Measurements from ENCODE around the gene CDK15.
"Not testable (repeated sequence)": the region's sequence is repeated elsewhere in the genome, so short reads cannot be mapped to it uniquely, and the experiment has no call there.

Gene CDK15

GRCh38 chr2:201806442-201807170 is at the start of gene CDK15:
CDK15 (plus strand) TSS chr2:201806537; CDS start chr2:201806665, 128 bp downstream.
- DNase-seq, result no peak

DNA sequence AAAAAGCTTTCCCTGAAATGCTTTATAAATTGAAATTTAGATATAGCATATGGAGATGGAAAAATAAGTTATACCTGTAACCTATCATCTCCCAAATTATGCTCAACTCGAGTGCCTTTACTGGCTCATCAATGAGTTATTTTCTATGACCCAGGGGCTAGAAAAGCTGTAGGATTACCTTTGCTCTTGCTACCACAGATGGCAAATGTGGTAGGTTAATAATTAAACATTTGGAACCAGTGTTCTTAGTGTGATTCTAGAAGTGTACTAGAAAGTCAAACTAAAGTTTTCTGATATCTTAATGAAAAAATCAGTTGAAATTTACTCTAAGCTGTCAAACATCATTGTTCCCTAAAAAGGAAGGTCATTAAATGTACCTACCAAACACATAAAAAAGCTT is 48.1 kb upstream of the CDK15 start:
- DNase-seq, result no peak

GRCh38 chr2:201758873-201759272 is 47.5 kb upstream of the CDK15 start:
- DNase-seq, result no peak

DNA sequence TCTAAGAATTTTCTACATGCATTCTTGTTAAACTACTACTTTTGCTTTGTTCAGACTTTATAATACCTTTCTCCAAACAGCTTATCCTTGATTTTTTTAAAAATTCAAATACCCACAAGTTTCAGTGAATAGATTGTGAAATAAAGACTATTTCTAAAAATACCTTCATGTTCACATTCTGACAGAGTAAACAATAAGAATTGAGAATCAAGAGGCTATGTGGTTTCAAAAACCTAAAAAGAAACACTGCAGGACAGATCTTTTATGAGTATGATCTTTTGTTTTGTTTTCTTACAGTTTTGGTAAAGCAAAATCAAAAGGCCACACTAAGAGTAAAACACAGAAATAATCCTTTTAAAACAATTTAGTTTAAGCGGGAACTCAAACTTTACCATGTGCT is 46.8 kb upstream of the CDK15 start:
- no peak for DNase-seq

DNA sequence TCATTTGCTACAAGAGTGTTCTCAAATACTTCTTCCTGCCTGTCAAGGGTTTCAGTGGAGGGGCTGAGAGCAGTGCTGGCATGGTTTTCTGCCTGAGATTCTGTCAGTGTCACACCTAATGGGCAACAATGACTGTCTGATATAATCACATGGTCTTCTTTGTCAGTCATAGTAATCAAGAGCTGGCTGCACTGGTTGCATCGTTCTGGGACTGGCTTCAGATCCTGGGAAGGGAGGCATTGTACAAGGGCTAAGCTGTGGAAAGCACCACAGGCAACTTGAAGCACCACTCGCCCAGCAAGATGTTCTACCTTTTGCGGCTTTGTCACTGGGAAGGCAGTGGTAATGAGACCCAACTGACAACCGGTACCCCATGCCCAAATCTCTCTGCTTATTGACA is 45.2 kb upstream of the CDK15 start:
- no peak for DNase-seq

DNA sequence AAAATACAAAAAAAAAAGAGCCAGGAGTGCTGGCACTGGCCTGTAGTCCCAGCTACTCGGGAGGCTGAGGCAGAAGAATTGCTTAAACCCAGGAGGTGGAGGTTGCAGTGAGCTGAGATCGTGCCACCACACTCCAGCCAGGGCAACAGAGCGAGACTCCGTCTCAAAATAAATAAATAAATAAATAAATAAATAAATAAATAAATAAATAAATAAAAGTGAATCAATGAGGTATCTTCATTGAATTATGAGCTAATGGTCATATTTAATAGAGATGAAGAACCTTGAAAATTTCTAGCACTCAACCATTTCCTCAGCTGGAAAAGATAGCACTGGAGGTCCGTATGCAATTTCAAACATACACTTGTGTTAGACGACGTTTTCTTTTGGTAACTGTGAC is 41.9 kb upstream of the CDK15 start:
- DNase-seq, result not testable (repeated sequence)

DNA sequence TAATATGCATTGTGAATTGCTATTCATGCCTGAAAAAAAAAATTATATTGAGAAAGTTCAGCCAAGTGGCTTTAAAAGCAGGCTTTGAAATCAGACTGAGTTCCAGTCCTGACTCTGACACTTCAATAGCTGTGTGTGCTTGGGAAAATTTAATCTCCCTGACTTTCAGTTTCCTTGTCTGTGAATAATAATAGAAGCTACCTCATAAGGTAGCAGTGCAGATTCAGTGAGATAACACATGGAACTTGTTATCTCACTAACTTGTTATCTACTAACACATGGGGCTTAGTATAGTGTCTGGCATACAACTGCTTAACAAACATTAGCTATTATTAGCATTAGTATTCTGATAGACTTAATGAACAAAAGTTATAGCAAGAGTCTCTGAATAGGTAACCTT is 40.5 kb upstream of the CDK15 start:
- DNase-seq, result no peak

GRCh38 chr2:201768918-201769317 is 37.4 kb upstream of the CDK15 start:
- DNase-seq, result no peak

GRCh38 chr2:201769666-201770373 is 36.5 kb upstream of the CDK15 start:
- DNase-seq, result peak; percentile 15

- no peak for DNase-seq
These were observed 32.3 kb upstream of the CDK15 start for GRCh38 chr2:201773990-201774389.

- no peak for DNase-seq
These were observed 31.8 kb upstream of the CDK15 start for GRCh38 chr2:201774546-201774945.

GRCh38 chr2:201775326-201775725 is 31.0 kb upstream of the CDK15 start:
- no peak for DNase-seq

DNA sequence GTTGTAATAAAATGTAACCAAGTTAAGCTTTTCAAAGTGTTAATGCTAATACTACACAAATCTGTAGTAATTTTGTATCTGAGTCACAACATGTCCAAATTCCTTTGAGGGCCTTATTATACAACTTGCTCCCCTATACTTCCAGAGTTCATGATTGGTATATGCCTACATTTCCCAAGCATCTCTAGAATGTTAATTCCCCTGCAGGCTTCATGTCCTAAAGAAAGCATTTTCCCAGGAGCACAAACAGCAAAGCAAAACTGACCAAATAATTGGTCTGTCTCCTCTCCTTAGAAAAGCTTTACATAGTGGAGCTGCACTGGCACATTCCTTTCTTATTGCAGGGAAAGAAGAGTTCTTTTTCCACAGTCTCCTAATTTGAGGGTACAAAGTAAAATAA is 29.3 kb upstream of the CDK15 start:
- no peak for DNase-seq

DNA sequence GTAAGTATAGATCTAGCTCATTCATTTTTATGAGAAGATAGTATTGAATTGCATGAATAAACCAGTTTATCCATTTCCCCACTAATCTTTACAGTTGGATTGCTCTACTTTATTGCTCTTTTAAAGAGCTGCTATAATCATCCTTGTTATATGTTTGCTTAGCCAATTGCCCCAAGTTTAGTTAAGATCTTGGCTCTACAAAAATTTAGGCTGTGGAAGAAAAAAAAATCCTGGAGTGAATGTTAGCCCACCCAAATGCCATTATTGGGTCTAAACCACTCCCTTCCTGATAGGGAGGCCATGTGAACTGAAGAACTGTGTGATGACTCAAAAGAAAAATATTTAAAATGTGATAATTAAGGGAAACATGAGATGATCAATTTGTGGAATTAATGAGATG is 28.5 kb upstream of the CDK15 start:
- peak; percentile 52 for DNase-seq

GRCh38 chr2:201779901-201780673 is 26.2 kb upstream of the CDK15 start:
- no peak for DNase-seq

DNA sequence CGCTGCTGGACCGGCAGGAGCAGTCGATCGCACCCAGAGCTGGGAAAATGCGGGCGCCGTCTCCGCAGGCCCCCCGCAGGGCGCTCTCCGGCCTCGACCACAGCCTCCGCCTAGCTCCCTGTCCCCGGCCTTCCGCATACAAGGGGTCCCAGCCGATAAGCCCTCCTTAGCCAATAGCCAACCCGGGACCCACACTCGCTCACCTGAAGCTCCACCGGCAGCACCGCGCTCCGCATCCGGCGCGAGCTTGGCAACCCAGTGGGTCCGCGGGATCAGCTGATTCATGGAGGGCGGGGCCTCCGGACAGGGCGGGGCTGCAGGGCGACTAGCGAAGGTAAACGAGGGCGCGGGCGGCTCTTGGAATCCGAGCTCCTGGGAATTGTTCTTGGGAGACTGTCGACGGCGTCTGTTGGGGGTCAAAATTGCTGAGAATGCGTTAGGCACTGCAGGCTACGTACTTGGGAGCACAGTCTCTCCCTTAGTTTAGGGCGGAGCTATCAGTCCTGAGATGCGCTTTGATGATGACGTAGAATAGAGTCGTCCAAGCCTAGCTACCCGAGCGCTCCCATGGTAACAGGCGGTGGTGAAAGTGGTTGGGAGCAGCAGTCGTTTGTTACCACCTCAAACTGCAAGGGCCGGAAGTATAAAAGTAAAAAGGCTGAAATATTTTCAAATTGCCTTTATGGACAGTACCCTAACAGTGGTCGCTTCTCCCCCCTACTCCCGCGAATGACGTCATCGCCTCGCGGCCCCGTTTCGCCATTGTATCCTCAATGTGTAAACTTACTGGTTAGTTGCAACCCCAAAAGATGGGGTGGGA is 25.5 kb upstream of the CDK15 start, which contains the start of gene ALS2:
TSS of gene ALS2 (minus strand) at position 260 of the 820 bp plus-strand sequence. CDS start 12,048 bp downstream, outside the sequence.
- peak; percentile 93 for DNase-seq

DNA sequence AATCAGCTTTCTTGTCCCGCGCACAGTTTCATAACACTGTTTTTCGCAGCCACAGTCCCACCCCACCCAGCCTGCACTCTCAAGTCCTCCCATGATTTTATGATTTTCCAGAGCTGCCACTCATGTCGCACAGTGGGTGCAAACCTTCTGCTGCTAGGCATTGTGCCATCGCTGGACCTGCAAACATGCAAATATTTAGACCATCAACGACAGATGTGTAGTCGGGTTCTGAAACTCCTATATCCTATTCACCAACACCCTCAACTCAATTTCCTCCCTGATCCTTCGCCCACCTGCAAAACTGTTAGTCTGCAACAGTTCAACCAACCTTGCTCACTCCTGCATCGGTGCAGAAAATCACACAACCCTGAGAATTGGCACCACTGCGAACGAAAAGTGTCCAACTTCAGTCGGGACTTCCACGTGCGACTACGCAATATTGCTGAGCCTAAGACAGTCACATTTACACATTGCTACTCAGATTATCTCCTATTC is 24.7 kb upstream of the CDK15 start:
- no peak for DNase-seq

GRCh38 chr2:201784563-201784962 is 21.8 kb upstream of the CDK15 start:
- DNase-seq, result no peak

DNA sequence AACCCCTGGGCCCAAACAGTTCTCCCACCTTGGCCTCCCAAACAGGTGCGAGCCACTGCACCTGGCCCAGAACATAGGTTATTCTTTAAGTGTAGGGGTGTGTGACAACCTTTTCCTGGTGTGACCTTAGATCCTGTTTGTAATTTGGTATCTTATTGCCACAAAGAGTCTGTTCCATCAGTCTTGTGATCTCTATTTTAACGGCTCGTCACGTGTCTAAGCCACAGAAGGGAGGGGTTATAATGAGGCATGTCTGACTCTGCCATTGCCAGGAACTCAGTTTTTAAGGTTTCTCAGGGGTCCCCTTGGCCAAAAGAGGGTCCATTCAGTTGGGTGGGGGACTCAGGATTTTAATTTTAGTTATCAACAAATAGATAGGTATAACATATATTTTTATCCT is 21.2 kb upstream of the CDK15 start:
- no peak for DNase-seq

- no peak for DNase-seq
These were observed 19.9 kb upstream of the CDK15 start for GRCh38 chr2:201786471-201786870.

GRCh38 chr2:201788371-201788770 is 18.0 kb upstream of the CDK15 start:
- DNase-seq, result no peak

DNA sequence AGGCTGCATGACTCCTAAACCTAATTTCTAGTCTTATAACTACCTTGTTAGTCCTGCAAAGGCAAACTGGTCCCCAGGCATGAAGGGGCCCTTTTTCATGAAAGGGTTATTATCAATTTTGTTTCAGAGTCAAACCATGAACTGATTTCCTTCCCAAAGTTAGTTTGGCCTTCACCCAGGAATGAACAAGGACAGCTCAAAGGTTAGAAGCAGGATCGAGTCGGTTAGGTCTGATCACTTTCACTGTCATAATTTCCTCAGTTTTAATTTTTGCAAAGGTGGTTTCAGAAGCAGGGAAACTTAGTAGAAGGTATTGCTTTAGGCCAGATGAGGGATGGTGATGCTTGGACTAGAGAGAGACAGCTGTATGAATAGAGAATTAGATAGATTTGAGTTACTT is 16.9 kb upstream of the CDK15 start:
- no peak for DNase-seq

DNA sequence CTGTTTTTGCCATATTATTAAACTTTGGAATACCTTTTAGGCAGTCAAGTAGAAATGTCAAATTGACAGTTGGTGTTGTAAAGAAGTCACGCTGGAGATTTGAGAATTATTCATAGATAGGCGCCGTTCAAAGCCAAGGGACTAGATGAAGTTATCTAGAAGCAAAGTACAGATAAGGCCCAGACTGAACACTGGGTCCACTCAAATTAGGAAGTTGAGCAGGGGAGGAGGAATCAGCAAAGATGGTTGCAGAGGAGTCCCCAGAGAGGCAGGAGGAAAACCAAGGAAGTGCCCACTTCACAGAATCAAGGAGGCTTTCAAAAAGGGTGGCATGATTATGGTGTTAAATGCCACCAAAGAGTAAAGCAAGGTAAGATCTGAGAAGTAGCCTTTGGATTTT is 16.0 kb upstream of the CDK15 start:
- no peak for DNase-seq

All from DMS 273 treated with DMSO at 0.1 percent for 48 hours (cell line).